ENCODE results near the gene SIX3.

SIX3 gene

DNA sequence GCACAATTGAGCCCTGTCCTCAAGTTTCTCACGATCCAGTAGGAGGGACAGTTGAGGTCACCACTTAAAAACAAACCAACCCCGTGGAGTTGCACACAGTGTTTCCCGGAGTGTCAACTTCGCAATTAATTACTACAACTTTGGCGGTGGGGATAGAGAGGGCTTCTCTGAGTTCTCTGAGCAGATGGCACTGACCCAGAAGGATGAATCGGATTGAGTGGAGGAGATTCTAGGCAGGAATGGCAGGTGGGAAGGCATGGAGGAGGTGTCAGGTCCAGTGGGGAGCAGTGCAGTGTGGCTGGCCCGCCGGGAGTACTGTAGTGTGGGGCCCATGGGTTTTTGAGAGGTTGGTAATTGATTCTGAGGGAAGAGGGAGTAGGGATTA is 12.0 kb downstream of the SIX3 start:
- Histone ChIP-seq H3K4me1 (ENCODE audit: insufficient read depth, low read length) (peaks cover 21% of the 10 kb centered on the region; the same call in 1 of the 2 replicates), H3K36me3 (ENCODE audit: insufficient read depth, low read length) (no peaks in the 10 kb centered on the region), H3K9me3 (ENCODE audit: control insufficient read depth, insufficient read depth, low read length) (no peaks in the 10 kb centered on the region), H3K9ac (ENCODE audit: low read depth, low read length) (no peak overlapping the region)

DNA sequence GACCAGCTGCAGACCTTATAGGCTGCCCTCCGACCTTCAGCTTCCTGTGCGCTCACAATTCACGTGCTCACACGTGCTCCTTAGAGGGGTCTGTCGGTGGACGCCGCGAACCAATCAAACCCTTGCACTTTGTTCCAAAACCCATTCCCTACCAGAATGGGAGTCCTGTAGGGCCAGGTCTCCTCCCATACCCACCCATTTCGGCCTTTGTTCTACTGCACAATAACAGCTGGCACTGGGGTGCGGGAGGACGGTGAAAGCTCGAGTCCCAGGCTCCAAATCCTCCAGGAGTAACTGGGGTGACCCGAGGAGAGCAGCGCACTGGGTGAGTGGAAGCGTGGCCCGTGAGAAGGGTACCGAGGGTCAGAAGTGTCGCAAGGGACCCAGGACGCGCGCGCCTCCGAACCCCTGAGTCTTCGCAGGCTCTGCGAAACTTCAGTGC is 13.0 kb downstream of the SIX3 start:
- H3K9me3 ChIP-seq (ENCODE audit: control insufficient read depth, insufficient read depth, low read length), result no peaks in the 10 kb centered on the region
- peak overlapping the region; percentile 8; the same call in 1 of the 2 replicates for H3K9ac ChIP-seq (ENCODE audit: low read depth, low read length)
- H3K4me1 ChIP-seq (ENCODE audit: insufficient read depth, low read length), result peaks cover 18% of the 10 kb centered on the region; the same call in 1 of the 2 replicates
- no peaks in the 10 kb centered on the region for H3K36me3 ChIP-seq (ENCODE audit: insufficient read depth, low read length)

DNA sequence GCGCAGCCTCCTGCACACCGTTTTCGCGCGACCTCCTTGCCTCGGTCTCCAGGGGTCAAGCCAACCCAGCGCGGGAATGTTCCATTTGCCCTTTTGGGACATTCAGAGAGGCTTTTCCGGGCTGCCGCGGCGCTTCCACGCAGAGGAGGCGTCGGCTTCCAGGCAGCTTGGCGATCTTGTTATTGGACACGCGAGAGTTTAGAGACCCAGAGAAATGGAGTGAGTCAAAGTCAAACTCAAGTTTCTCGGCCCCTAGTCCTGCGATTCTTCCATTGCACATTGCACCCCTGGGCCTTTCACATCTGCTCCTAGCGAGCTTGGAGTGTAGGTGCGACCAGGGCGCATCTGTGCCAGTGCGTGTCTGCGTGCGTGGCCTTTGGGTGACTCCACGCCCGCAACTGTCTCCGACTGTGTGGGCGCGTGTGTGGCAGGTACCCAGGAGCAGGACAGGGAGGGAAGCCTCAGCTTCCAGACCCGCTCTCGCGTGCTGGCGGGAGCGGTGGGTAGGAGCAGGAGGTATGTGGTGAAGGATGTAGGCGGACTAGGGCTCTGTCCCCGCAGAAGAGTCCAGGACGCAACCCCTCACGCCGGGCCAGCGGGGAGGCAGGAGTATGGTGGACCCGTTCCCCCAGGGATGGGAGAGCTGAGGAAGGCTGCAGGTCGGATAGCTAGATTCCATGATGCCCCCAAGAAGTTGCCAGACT is 13.5 kb downstream of the SIX3 start:
- H3K4me1 ChIP-seq (ENCODE audit: insufficient read depth, low read length), result peaks cover 18% of the 10 kb centered on the region; the same call in 1 of the 2 replicates
- no peaks in the 10 kb centered on the region for H3K9me3 ChIP-seq (ENCODE audit: control insufficient read depth, insufficient read depth, low read length)
- H3K36me3 ChIP-seq (ENCODE audit: insufficient read depth, low read length), result no peaks in the 10 kb centered on the region
- H3K9ac ChIP-seq (ENCODE audit: low read depth, low read length), result peak overlapping the region; percentile 8; the same call in 1 of the 2 replicates

DNA sequence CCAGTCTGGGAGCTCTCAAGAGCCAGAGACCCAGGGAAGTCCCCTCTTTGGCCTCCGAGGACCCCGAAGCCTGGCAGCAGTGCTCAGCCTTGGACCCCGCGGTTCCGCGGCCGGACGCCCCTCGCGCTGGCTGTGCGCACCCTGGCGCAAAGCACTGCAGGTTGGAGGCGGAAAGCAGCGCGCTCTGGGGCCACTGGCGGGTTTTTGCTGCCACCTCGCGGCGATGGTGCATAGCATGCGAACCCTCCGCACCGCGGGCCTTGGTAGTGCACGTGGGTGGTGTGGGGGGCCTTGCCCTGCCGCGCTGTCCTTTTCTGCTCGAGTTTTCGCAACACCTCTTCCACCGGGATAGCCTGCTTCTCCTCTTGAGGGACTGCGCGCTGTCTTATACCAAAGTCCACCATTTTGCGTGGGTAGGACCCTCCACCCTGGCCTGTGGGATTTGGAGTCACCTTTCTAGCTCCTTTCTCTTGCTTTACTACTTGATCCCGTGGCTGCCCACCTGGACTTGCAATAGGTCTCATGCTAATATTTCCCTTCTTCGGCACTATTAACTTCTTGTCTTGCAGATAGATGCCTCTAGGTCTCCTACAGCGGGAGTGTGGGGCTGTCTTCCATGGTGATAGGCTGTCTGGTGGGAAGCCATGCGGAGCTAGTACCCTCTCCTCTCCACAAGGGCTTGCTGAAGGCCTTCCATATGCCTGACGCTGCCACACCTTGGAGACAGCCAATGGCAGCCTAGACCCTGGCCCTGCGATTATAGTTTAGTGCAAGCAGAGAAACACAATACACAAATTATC is 14.3 kb downstream of the SIX3 start:
- Histone ChIP-seq H3K9ac (ENCODE audit: low read depth, low read length) (peak overlapping the region; percentile 8; the same call in 1 of the 2 replicates), H3K36me3 (ENCODE audit: insufficient read depth, low read length) (no peaks in the 10 kb centered on the region), H3K9me3 (ENCODE audit: control insufficient read depth, insufficient read depth, low read length) (no peaks in the 10 kb centered on the region), H3K4me1 (ENCODE audit: insufficient read depth, low read length) (peaks cover 18% of the 10 kb centered on the region; the same call in 1 of the 2 replicates)

DNA sequence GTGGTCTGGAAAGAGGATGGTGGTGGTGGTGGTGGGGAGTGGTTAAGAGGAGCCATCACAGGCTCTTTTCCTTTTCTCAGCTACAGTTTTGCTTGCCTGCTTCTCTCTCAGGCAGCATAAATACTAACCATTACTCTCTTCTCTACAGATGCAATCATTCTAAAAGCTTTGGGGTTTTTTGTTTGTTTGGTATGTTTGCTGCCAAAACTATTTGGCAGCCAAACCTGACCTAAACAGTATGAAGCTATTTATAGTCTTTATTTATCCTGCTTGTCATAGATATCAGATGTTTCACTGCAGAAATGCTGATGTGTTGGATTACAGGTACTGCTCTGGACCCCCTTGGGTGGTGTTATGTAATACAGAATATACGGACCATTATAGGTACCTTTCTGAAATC is 15.3 kb downstream of the SIX3 start:
- Histone ChIP-seq H3K9me3 (ENCODE audit: control insufficient read depth, insufficient read depth, low read length) (no peaks in the 10 kb centered on the region), H3K4me1 (ENCODE audit: insufficient read depth, low read length) (peaks cover 18% of the 10 kb centered on the region; the same call in 1 of the 2 replicates), H3K36me3 (ENCODE audit: insufficient read depth, low read length) (no peaks in the 10 kb centered on the region), H3K9ac (ENCODE audit: low read depth, low read length) (no peak overlapping the region)

DNA sequence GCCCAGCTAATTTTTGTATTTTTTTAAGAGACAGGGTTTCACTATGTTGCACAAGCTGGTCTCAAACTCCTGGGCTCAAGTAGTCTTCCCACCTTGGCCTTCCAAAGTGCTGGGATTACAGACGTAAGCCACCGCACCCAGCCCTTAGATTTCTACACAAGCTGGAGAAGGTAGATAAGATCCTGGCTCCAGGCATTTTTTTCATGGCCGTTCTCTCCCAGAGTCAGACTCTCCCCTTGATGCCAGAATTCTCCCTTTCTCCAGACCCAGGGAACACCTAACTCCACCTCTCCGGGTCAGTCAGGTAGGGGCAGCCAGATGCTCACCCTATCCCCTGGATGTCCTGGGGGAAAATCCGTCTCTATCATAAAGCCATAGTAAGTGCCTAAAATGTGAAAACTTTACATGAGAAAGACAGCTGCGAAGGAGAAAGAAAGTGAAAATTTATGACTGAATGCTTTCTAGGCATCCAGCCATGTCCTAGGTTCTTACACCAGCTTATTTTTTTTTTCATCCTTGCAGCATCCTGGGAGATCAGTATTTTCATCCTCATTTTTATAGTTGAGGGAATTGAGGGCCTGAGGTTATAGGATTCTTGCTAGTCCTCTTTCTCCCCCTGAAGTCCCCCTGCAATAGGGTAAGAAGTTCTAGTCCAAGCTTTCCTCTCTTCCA is 16.3 kb downstream of the SIX3 start:
- H3K9me3 ChIP-seq (ENCODE audit: control insufficient read depth, insufficient read depth, low read length), result no peaks in the 10 kb centered on the region
- H3K4me1 ChIP-seq (ENCODE audit: insufficient read depth, low read length), result peaks cover 18% of the 10 kb centered on the region; the same call in 1 of the 2 replicates
- no peaks in the 10 kb centered on the region for H3K36me3 ChIP-seq (ENCODE audit: insufficient read depth, low read length)
- H3K9ac ChIP-seq (ENCODE audit: low read depth, low read length), result no peak overlapping the region

DNA sequence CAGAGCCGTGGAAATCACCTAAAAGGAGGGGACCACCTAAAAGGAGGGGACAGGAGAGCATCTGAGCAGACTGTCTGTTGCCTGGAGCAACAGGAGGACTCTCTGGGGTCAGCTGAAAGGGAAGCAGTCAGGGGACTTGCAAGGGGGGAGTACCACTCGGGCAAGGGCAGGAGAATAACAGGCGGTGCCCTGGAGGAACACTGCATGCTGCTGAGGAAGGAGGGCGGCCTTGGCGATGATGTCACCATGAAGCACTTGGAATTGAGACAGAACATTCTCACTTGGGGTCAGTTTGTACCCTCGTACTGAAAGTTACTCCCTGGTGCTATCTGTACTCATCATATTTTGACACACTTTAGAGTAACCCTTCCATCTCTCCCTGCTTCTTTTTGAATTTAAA is 18.4 kb downstream of the SIX3 start:
- Histone ChIP-seq H3K9ac (ENCODE audit: low read depth, low read length) (no peak overlapping the region), H3K9me3 (ENCODE audit: control insufficient read depth, insufficient read depth, low read length) (no peaks in the 10 kb centered on the region), H3K4me1 (ENCODE audit: insufficient read depth, low read length) (peaks cover 18% of the 10 kb centered on the region; the same call in 1 of the 2 replicates), H3K36me3 (ENCODE audit: insufficient read depth, low read length) (no peaks in the 10 kb centered on the region)

DNA sequence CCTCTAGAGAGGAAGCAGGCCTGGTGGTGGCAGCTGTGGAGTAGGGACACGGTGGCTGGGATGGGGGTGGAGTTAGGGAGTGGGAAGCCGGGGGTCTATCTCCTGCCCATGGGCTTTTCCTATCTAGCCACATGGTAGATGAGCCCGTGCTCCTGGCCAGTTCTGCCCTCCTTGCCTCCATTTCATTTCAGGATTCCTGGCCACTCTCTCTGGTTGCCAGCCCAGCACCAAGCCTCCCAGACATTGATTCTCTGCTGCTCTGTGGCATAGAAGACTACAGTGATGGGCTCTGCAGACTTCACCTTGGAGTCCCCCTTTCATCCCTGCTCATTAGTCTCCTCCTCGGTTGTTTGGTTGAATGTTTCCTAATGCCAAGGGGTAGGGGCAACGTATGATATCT is 19.4 kb downstream of the SIX3 start:
- Histone ChIP-seq H3K4me1 (ENCODE audit: insufficient read depth, low read length) (peaks cover 11% of the 10 kb centered on the region; the same call in 1 of the 2 replicates), H3K36me3 (ENCODE audit: insufficient read depth, low read length) (no peaks in the 10 kb centered on the region), H3K9me3 (ENCODE audit: control insufficient read depth, insufficient read depth, low read length) (no peaks in the 10 kb centered on the region), H3K9ac (ENCODE audit: low read depth, low read length) (no peak overlapping the region)

DNA sequence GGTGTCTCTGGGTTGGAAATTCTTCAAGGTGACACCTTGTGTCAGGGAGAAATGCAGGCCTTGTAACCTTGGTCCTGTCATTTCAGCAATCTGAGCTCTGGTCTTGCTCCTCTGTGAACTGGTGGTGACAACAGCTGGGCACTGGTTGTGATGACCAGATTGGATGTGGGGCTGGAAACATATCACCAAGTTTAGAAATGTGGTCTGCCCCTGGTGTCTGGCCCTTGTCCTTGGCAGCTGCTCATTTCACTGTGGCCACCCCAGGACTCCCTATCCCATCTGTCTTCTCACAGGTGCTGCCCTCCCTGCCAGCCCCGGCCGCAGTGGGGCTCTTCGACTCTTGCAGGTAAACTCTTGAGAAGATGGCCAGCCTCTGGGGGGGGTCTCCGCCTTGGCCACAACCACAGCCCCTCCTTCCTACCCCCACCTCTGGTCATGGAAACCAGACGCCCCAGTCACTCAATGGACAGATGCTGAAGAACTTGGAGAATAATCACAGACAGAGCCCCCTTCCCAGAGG is 20.7 kb downstream of the SIX3 start:
- H3K9me3 ChIP-seq (ENCODE audit: control insufficient read depth, insufficient read depth, low read length), result no peaks in the 10 kb centered on the region
- H3K36me3 ChIP-seq (ENCODE audit: insufficient read depth, low read length), result no peaks in the 10 kb centered on the region
- H3K9ac ChIP-seq (ENCODE audit: low read depth, low read length), result no peak overlapping the region
- no peaks in the 10 kb centered on the region; the same call in 1 of the 2 replicates for H3K4me1 ChIP-seq (ENCODE audit: insufficient read depth, low read length)

DNA sequence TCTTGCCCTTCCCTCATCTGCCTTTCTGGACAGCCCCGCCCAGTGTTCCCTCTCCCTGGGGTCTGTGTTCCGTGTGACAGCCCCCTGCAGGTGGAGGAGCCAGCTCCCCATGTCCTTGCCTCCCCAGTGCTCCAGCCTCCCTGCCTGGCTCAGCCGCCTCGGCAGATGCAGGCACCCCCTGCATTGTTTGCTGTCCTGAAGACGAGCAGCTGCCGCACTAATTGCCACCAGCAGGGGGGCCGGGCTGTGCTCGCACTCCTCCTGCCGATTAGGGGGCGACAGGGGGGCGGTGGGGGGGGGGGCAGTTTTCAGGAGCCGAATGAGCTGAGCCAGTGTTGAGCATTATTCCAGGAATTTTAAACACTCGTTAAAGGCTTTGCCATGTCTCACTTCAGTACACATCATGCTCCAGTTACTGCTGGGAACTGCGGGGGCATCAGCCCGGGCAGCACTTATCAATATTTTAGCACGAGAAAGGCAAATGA is 23.3 kb downstream of the SIX3 start:
- Histone ChIP-seq H3K4me1 (ENCODE audit: insufficient read depth, low read length) (no peaks in the 10 kb centered on the region), H3K36me3 (ENCODE audit: insufficient read depth, low read length) (no peaks in the 10 kb centered on the region), H3K9me3 (ENCODE audit: control insufficient read depth, insufficient read depth, low read length) (no peaks in the 10 kb centered on the region), H3K9ac (ENCODE audit: low read depth, low read length) (no peak overlapping the region; the same call in 1 of the 2 replicates)

DNA sequence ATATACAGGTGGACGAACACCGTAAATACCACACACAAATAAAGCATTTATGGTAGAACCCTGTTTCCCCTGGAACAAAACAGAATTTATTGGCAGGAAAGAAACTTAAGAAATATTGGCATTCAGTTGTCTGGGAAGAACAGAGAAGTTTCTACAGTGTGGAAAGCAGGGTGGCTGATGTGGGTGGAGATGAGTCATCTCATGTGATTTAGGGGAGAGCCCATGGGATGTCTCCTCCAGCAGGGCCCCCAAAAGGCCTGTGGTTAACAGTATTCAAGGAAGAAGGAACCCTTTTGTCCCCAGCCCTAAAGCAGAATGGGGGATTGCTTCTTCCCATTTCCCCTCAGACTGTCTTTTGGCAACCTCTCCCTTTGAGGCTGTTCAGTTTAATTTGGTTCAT is 24.2 kb downstream of the SIX3 start:
- Histone ChIP-seq H3K9ac (ENCODE audit: low read depth, low read length) (no peak overlapping the region), H3K4me1 (ENCODE audit: insufficient read depth, low read length) (no peaks in the 10 kb centered on the region), H3K36me3 (ENCODE audit: insufficient read depth, low read length) (no peaks in the 10 kb centered on the region), H3K9me3 (ENCODE audit: control insufficient read depth, insufficient read depth, low read length) (no peaks in the 10 kb centered on the region)

DNA sequence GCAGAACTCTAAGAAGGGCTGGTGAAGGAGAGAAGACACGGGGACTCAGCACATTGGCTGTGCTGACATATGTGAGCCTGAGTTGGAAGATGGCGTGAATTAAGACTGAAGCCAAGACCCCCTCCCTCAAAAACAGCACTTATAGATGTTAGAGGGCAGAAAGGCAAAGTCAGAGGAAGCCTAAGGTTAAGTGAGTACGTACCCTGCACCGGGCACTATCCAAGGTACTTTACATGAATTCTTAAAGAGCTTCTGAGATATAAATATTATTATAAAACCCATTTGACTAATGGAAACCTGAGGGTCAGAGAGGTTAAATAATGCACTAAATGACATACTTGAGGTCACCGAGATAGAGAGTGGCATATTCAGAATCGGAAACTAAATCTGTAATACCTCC is 25.6 kb downstream of the SIX3 start:
- Histone ChIP-seq H3K9me3 (ENCODE audit: control insufficient read depth, insufficient read depth, low read length) (no peaks in the 10 kb centered on the region), H3K36me3 (ENCODE audit: insufficient read depth, low read length) (no peaks in the 10 kb centered on the region), H3K4me1 (ENCODE audit: insufficient read depth, low read length) (no peaks in the 10 kb centered on the region), H3K9ac (ENCODE audit: low read depth, low read length) (no peak overlapping the region)

DNA sequence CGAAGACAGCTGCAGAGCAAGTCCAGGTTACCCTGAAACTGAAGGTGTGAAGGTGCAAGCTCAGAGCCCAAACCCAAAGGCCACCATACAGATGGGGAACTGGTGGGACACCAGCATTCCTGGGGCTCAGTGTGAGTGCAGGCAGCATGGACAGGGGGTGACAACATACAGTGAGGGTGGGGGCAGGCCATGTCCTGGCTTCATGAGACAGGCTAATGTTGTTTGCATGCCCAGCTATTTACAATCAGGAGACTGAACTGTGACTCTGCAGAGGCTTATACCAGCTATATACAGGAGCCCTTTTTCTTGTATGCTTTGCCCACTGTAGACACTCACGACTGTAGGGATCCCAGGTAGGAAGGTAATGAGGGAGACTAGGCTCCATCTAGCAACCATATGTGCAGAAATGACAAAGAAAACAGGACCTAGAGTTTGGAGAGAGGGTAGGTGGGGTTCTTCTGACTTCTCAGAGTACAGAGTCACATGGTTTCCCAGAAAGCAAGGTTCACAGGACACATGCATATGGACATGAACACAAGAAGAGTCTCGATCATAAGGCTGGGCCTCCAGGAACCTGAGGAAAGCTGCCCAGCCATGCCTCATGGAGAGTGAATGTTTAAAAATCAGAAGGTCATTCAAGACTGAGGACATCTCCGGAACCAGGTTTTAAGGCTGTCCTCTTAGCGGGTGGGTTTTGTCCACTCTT is 26.4 kb downstream of the SIX3 start:
- no peaks in the 10 kb centered on the region for H3K9me3 ChIP-seq (ENCODE audit: control insufficient read depth, insufficient read depth, low read length)
- H3K36me3 ChIP-seq (ENCODE audit: insufficient read depth, low read length), result no peaks in the 10 kb centered on the region
- H3K9ac ChIP-seq (ENCODE audit: low read depth, low read length), result no peak overlapping the region
- H3K4me1 ChIP-seq (ENCODE audit: insufficient read depth, low read length), result peaks cover 1% of the 10 kb centered on the region; the same call in 1 of the 2 replicates

All from ES-I3 (cell line).